ENCODE data around the gene TMC6. TPM values are rescaled to one million over a fixed set of nuclear protein-coding genes. Genes with fewer than 3 reads are reported as not detected.
A peak's percentile ranks its signal among the peaks of the same experiment; 100 is the strongest.

The TMC6 gene
- total and polyA plus RNA-seq, 2 of the 4 experiments (the other 2 are of a cell fraction) = 0.19 TPM; not detected in 1

DNA sequence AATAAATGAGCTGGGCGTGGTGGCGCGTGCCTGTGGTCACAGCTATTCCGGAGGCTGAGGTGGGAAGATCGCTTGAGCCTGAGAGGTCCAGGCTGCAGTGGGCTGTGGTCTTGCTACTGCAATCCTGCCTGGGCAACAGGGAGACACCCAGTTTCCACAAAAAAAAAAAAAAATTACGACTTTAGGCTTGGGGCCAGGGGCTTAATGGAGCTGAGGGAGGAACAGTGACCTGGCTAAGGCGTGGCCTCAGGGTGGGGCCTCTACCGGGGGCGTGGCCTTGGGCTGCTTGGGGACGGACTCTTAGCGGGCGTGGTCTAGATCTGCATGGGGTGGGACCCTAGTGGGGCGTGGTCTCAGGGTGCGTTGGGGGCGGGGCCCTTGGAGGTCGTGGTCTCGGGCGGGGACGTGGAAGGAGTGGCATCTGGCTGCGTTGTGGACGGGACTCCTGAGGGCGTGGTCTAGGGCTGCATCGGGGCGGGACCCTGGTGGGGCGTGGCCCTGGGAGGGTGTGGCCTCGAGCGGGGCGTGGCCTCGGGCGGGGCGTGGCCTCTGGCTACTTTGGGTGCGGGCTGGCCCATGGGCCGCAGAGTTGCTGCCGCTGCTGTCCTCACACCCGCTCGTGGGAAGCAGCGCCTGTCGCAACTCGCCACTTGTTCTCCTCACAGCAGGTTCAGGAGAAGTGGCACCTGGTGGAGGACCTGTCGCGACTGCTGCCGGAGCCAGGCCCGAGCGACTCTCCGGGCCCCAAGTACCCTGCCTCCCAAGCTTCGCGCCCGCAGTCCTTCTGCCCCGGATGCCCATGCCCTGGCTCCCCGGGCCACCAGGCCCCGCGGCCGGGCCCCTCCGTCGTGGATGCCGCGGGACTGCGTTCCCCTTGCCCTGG, 11.9 kb upstream of the TMC6 start:
- no TSS peak for BruUV-seq (replicated peaks)
- peak overlapping the region; percentile 55 for H2AK9ac ChIP-seq (replicated peaks; ENCODE audit: low read depth, low read length, poor library complexity)
- peak overlapping the region; percentile 75 for H2AFZ ChIP-seq (replicated peaks; ENCODE audit: low read length, poor library complexity)
- TF ChIP-seq, protein P1, sequence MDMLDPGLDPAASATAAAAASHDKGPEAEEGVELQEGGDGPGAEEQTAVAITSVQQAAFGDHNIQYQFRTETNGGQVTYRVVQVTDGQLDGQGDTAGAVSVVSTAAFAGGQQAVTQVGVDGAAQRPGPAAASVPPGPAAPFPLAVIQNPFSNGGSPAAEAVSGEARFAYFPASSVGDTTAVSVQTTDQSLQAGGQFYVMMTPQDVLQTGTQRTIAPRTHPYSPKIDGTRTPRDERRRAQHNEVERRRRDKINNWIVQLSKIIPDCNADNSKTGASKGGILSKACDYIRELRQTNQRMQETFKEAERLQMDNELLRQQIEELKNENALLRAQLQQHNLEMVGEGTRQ (IDR thresholded peaks at IDR 0.05; ENCODE audit: low read depth, low read length) = no peak
- TF ChIP-seq, protein P2, sequence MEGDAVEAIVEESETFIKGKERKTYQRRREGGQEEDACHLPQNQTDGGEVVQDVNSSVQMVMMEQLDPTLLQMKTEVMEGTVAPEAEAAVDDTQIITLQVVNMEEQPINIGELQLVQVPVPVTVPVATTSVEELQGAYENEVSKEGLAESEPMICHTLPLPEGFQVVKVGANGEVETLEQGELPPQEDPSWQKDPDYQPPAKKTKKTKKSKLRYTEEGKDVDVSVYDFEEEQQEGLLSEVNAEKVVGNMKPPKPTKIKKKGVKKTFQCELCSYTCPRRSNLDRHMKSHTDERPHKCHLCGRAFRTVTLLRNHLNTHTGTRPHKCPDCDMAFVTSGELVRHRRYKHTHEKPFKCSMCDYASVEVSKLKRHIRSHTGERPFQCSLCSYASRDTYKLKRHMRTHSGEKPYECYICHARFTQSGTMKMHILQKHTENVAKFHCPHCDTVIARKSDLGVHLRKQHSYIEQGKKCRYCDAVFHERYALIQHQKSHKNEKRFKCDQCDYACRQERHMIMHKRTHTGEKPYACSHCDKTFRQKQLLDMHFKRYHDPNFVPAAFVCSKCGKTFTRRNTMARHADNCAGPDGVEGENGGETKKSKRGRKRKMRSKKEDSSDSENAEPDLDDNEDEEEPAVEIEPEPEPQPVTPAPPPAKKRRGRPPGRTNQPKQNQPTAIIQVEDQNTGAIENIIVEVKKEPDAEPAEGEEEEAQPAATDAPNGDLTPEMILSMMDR (conservative IDR thresholded peaks at IDR 0.05; ENCODE audit: low read depth, low read length) = no peak
- TF ChIP-seq RFX5 (IDR thresholded peaks at IDR 0.05; ENCODE audit: low read depth, low read length) (no peak), CEBPB (IDR thresholded peaks at IDR 0.05; ENCODE audit: low read depth, low read length) (no peak), RCOR1 (IDR thresholded peaks at IDR 0.05; ENCODE audit: insufficient replicate concordance, low read length) (no peak), CHD1 (IDR thresholded peaks at IDR 0.05; ENCODE audit: low read depth, low read length) (no peak), MXI1 (IDR thresholded peaks at IDR 0.05; ENCODE audit: borderline replicate concordance, low read depth, low read length) (no peak), POLR2A (IDR thresholded peaks at IDR 0.05; ENCODE audit: low read depth, low read length) (no peak)
- H4K8ac ChIP-seq (ENCODE audit: low read depth in 2 of 2, low read length in 2 of 2) = no peak overlapping the region
- dilution Hi-C loops (cut with HindIII; ENCODE audit: low sequenced_read_pairs, unreplicated experiment) (no loop called here), in situ Hi-C loops (cut with MboI; ENCODE audit: low sequenced_read_pairs) (no loop called here), intact Hi-C loops (cut with micrococcal nuclease) (no loop called here)
- ChIA-PET POLR2A (ENCODE audit: unreplicated experiment) (interaction anchor here (0.6 to 0.7 kb wide), 2 partner anchors 236 to 1268 kb away, joined by 5 to 15 read pairs; no protein-coding TSS in a partner anchor), CTCF (no interaction called here)
- no peak overlapping the region for H3K18ac ChIP-seq (ENCODE audit: low read depth, low read length)
- WGBS, 2 experiments (ENCODE audit: extremely low coverage in 2 of 2, insufficient read length in 1 of 2) = 34% methylated on average over 28 of the region's 58 CpGs; no CpG with 5 or more reads in 1 of the 2 experiments
- ATAC-seq (ENCODE audit: low read depth) (peak; percentile 79), DNase-seq (peak; percentile 21)
- no peaks in the 10 kb centered on the region for H3K9me3 ChIP-seq (ENCODE audit: control insufficient read depth, insufficient read depth, low read length)
- H4K91ac ChIP-seq (ENCODE audit: insufficient read depth, low read depth, low read length) = no peak overlapping the region
- H3K4me2 ChIP-seq (ENCODE audit: low read depth, low read length) = no peak overlapping the region; the same call in 1 of the 2 replicates
- H3K4me1 ChIP-seq (ENCODE audit: control insufficient read depth, insufficient read depth, low read length) = peaks cover 3% of the 10 kb centered on the region; the same call in 1 of the 2 replicates
- no peak overlapping the region for H3K27ac ChIP-seq (ENCODE audit: insufficient read depth, low read length)
- H2BK15ac ChIP-seq (ENCODE audit: low read depth, low read length) = no peak overlapping the region
- no peak overlapping the region for H2BK20ac ChIP-seq (ENCODE audit: low read depth, low read length)
- no peaks in the 10 kb centered on the region for H3K36me3 ChIP-seq (ENCODE audit: control insufficient read depth, insufficient read depth, low read length)
- H3K56ac ChIP-seq (ENCODE audit: extremely low read depth, insufficient read depth, low read length) = no peak overlapping the region
- H3K4ac ChIP-seq (ENCODE audit: low read depth, low read length) = no peak overlapping the region
- H2AK5ac ChIP-seq (ENCODE audit: low read depth, low read length) = no peak overlapping the region; the same call in 1 of the 2 replicates
- no peak overlapping the region for H2BK5ac ChIP-seq (ENCODE audit: low read depth, low read length, poor library complexity, severe bottlenecking)
- no peak overlapping the region for H3K14ac ChIP-seq (replicated peaks; ENCODE audit: low read depth, low read length)
- no peak overlapping the region for H3K4me3 ChIP-seq (ENCODE audit: insufficient read depth, low read depth, low read length)
- H3K23ac ChIP-seq (ENCODE audit: low read depth, low read length) = no peak overlapping the region
- no peaks in the 10 kb centered on the region for H4K20me1 ChIP-seq (ENCODE audit: insufficient read depth, low read length)
- H3K27me3 ChIP-seq (ENCODE audit: control insufficient read depth, insufficient read depth, low read length) = peaks cover 3% of the 10 kb centered on the region; the same call in 1 of the 2 replicates
- no peak overlapping the region for H4K5ac ChIP-seq (ENCODE audit: low read depth, low read length)
- no peak overlapping the region for H2BK120ac ChIP-seq (ENCODE audit: low read depth, low read length)
- H3K9ac ChIP-seq (ENCODE audit: low read depth, low read length) = no peak overlapping the region
- no peaks in the 10 kb centered on the region for H3K9me1 ChIP-seq (ENCODE audit: insufficient read depth, low read length)
- no peaks in the 10 kb centered on the region for H3K79me1 ChIP-seq (ENCODE audit: low read depth in 1 of 2, low read length in 2 of 2)

Measured in IMR-90 (cell line).